Suprapubic skin (tissue), 4 donors: ENCODE results near the gene CR2.

ENCODE experiments used
- EP300 ChIP-seq: sonication (generic); formaldehyde crosslinking; IDR thresholded peaks from one replicate; pipeline ENCODE4 v1.6.1; 2017; ENCODE audit warnings: antibody characterized with exemption
- POLR2A ChIP-seq, 2 donors: fragments of 450-650 bp; IDR thresholded peaks; one replicate each; pipeline ENCODE4 v1.6.1; 2017; ENCODE audit warnings: antibody characterized with exemption in 2 of 2, mild to moderate bottlenecking in 2 of 2, moderate library complexity in 2 of 2
- POLR2AphosphoS5 ChIP-seq, 3 donors: sonication (generic); formaldehyde crosslinking; IDR thresholded peaks; one replicate each; pipeline ENCODE4 v1.6.1; 2017; ENCODE audit warnings: antibody characterized with exemption in 3 of 3
- TF ChIP-seq, protein P1 (sequence below), 2 donors: fragments of 200-600 bp in 1 of 2; fragments of 450-650 bp in 1 of 2; sonication (generic) in 1 of 2; IDR thresholded peaks; one replicate each; pipeline ENCODE4 v1.5.1; 2016 to 2019; ENCODE audit warnings: antibody characterized with exemption in 2 of 2, mild to moderate bottlenecking in 1 of 2, moderate library complexity in 1 of 2

DNA sequence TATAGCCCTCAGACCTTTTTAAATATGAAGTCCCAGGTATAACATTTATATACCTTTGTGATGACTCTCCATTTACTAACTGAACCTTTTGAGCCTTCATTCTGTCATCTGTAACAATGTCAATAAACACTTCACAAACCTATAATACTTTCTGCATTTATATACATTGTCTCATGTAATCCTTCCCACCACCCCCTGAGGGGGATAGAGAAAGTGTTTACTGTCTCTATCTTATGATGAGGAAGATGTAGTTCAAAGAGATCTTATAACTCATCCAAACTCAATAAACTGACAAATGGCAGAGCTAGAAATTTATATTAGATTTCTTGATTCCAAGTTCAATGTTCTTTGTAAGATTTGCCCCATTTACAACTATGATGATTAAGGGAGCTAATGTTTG lies 48.3 kb upstream of the CR2 start:
- TF ChIP-seq, protein P1, sequence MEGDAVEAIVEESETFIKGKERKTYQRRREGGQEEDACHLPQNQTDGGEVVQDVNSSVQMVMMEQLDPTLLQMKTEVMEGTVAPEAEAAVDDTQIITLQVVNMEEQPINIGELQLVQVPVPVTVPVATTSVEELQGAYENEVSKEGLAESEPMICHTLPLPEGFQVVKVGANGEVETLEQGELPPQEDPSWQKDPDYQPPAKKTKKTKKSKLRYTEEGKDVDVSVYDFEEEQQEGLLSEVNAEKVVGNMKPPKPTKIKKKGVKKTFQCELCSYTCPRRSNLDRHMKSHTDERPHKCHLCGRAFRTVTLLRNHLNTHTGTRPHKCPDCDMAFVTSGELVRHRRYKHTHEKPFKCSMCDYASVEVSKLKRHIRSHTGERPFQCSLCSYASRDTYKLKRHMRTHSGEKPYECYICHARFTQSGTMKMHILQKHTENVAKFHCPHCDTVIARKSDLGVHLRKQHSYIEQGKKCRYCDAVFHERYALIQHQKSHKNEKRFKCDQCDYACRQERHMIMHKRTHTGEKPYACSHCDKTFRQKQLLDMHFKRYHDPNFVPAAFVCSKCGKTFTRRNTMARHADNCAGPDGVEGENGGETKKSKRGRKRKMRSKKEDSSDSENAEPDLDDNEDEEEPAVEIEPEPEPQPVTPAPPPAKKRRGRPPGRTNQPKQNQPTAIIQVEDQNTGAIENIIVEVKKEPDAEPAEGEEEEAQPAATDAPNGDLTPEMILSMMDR (IDR thresholded peaks at IDR 0.05): no peak
- TF ChIP-seq POLR2A (IDR thresholded peaks at IDR 0.05) (no peak), POLR2AphosphoS5 (IDR thresholded peaks at IDR 0.05) (no peak), EP300 (no peak)
